ENCODE measurements around the gene PLA2G7. TPM values are rescaled to one million over a fixed set of nuclear protein-coding genes. Genes with fewer than 3 reads are reported as not detected.

The PLA2G7 gene
- total and polyA plus RNA-seq, 10 of the 15 experiments (the other 5 are each of a cell fraction or from before 2014, with no cell fraction given), result not detected

DNA sequence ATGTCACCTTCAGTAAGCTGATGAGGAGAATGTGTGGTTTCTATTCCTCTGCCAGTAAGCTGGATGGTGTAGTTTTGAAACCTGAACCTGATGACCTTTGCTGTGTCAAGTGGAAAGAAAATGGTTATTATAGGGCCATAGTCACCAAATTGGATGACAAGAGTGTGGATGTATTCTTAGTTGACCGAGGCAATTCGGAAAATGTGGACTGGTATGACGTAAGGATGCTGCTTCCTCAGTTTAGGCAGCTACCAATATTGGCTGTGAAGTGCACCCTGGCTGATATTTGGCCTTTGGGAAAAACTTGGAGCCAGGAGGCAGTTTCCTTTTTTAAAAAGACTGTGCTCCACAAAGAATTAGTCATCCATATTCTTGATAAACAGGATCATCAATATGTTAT lies 45.5 kb downstream of the PLA2G7 start:
- CTCF ChIA-PET, result interaction anchor here (1.1 kb wide), 1 partner anchor 12 kb away, joined by 3 read pairs; no protein-coding TSS in a partner anchor
- TF ChIP-seq RELA (IDR thresholded peaks at IDR 0.05; ENCODE audit: borderline replicate concordance, partially characterized antibody) (no peak), NR2C2 (IDR thresholded peaks at IDR 0.05; ENCODE audit: borderline replicate concordance, control insufficient read depth, insufficient read length, low read depth) (no peak), GATAD2B (conservative IDR thresholded peaks at IDR 0.05; ENCODE audit: low read depth) (no peak), POLR2A (IDR thresholded peaks at IDR 0.05; ENCODE audit: low read depth, low read length) (no peak), CBFB (IDR thresholded peaks at IDR 0.05; ENCODE audit: low read depth) (no peak), MAX (IDR thresholded peaks at IDR 0.05; ENCODE audit: low read depth, low read length) (no peak), RB1 (IDR thresholded peaks at IDR 0.05; ENCODE audit: borderline replicate concordance) (no peak), SKIL (IDR thresholded peaks at IDR 0.05; ENCODE audit: low read depth, poor library complexity, severe bottlenecking) (no peak), HDAC6 (IDR thresholded peaks at IDR 0.05; ENCODE audit: unreplicated experiment) (no peak), RBBP5 (conservative IDR thresholded peaks at IDR 0.05) (no peak), BCL11A (IDR thresholded peaks at IDR 0.05; ENCODE audit: low read depth, low read length) (no peak), SUZ12 (IDR thresholded peaks at IDR 0.05; ENCODE audit: unreplicated experiment) (no peak), ZSCAN29 (IDR thresholded peaks at IDR 0.05) (no peak), SIN3A (IDR thresholded peaks at IDR 0.05; ENCODE audit: low read depth, low read length) (no peak)
- TF ChIP-seq, protein P1, sequence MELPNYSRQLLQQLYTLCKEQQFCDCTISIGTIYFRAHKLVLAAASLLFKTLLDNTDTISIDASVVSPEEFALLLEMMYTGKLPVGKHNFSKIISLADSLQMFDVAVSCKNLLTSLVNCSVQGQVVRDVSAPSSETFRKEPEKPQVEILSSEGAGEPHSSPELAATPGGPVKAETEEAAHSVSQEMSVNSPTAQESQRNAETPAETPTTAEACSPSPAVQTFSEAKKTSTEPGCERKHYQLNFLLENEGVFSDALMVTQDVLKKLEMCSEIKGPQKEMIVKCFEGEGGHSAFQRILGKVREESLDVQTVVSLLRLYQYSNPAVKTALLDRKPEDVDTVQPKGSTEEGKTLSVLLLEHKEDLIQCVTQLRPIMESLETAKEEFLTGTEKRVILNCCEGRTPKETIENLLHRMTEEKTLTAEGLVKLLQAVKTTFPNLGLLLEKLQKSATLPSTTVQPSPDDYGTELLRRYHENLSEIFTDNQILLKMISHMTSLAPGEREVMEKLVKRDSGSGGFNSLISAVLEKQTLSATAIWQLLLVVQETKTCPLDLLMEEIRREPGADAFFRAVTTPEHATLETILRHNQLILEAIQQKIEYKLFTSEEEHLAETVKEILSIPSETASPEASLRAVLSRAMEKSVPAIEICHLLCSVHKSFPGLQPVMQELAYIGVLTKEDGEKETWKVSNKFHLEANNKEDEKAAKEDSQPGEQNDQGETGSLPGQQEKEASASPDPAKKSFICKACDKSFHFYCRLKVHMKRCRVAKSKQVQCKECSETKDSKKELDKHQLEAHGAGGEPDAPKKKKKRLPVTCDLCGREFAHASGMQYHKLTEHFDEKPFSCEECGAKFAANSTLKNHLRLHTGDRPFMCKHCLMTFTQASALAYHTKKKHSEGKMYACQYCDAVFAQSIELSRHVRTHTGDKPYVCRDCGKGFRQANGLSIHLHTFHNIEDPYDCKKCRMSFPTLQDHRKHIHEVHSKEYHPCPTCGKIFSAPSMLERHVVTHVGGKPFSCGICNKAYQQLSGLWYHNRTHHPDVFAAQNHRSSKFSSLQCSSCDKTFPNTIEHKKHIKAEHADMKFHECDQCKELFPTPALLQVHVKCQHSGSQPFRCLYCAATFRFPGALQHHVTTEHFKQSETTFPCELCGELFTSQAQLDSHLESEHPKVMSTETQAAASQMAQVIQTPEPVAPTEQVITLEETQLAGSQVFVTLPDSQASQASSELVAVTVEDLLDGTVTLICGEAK (IDR thresholded peaks at IDR 0.05; ENCODE audit: borderline replicate concordance), result no peak

More for the DNA sequence above, 45.5 kb downstream of the PLA2G7 start:
- intact Hi-C loops (cut with micrococcal nuclease; ENCODE audit: unreplicated experiment), result no loop called here
- no TSS peak for BruUV-seq (replicated peaks)
- Histone ChIP-seq H3K79me2 (ENCODE audit: control insufficient read depth, insufficient read depth, low read length) (no peaks in the 10 kb centered on the region), H3K27ac (ENCODE audit: control insufficient read depth, insufficient read depth) (no peak overlapping the region), H3K4me3 (no peak overlapping the region), H3K9ac (ENCODE audit: control insufficient read depth, insufficient read depth, low read length) (no peak overlapping the region), H3K27me3 (replicated peaks in 1 of 2; ENCODE audit: control insufficient read depth in 2 of 2, insufficient read depth in 2 of 2, low read length in 1 of 2) (no peaks in the 10 kb centered on the region; a peak in 1 of 4 replicates), H2AFZ (ENCODE audit: control insufficient read depth, low read depth, low read length) (no peak overlapping the region), H3K4me1 (ENCODE audit: control insufficient read depth, insufficient read depth, low read length) (no peaks in the 10 kb centered on the region), H3K36me3 (ENCODE audit: control insufficient read depth in 2 of 2, insufficient read depth in 2 of 2, low read length in 1 of 2) (no peaks in the 10 kb centered on the region), H4K20me1 (ENCODE audit: control insufficient read depth, insufficient read depth) (no peaks in the 10 kb centered on the region), H3K4me2 (ENCODE audit: control insufficient read depth, insufficient read depth) (no peak overlapping the region), H3K9me3 (replicated peaks; ENCODE audit: control insufficient read depth, insufficient read depth, low read length) (no peaks in the 10 kb centered on the region)
- POLR2A ChIA-PET, result no interaction called here
- RAD21 ChIA-PET (ENCODE audit: unreplicated experiment), result no interaction called here
- ATAC-seq (no peak), DNase-seq (ENCODE audit: low read depth, low spot score) (no peak), FAIRE-seq (no peak)
- SMC1A ChIA-PET (ENCODE audit: uncharacterized antibody, unreplicated experiment), result no interaction called here
- WGBS (ENCODE audit: insufficient coverage, insufficient replicate concordance, low lambda C conversion rate, missing lambda C conversion rate), result 37% methylated on average over 3 of the region's 3 CpGs
- in situ Hi-C loops (cut with MboI), result no loop called here

All from GM12878 (cell line).